NCI-H1417 (cell line): Measurements from ENCODE around the gene FOXF1.

Experiments
- DNase-seq, 3 experiments: peaks; one replicate each; lab custom pipeline; 2025; lab: John Stamatoyannopoulos, UW

Gene FOXF1

DNA sequence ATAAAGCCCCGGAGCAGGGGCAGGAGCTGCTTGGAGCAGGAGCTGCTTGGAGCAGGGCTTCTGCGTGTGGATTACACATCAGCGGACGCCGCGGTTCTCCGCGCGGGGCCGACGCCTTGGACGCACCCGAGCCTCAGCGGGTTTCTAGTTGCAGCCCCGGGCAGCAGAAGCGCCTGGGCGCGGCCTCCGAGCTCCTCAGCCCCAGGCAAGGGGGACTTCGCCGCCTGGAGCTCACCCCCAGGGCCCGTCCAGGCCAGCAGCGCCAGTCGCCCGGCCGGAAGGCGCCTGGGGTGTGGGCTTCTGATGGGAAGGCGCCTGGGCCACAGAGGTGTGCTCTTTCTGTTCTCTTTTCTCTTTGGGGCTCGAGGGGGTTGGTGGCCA, 6.3 kb downstream of the FOXF1 start:
- no peak for DNase-seq

DNA sequence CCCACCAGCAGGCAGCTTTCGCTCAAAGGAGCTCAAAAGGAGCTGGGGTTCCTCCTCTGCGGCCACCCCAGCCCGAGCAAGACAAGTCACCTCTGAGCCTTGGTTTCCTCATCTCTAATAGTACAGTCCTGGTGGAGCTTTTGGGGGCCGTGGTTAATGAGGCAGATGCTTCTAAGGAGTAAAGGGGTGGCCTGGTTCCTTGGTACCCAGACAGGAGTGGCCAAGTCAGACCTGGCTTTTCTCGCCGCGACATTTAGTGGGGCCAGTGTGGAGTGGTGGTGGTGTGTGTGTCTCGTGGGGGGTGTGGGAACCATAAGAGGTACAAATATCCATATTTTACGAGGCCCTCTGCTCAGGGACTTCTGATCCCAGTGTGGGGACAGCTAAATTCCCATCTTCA, 6.7 kb downstream of the FOXF1 start:
- no peak for DNase-seq

DNA sequence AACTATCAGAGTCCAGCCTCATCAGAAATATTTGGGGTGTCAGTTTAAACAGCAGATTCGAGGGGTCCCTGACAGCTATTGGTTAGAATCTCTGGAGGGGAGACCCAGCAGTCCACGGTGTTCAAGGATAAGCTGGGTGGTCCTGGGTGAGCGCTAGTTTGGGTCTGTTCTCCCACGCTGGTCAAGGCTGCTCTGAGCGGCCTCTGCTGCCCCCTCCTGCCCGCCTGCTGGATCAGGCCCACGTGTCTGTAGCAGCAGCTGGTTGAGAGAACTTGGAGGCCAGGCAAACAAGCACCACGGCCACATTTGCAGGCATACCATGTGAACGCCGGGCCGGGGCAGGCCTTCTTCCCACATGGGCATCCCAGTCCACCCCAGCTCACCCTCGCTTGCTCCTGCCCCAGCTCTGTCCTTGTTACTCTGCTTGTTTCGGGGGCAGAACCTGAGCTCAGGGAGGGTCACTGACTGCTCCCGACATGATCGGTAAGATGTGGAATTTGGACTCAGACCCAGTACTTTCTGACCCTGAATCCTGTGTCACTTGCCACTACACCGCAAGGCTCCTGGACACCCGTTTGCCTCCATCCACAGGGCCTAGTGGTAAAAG, 7.4 kb downstream of the FOXF1 start:
- peak in 2 of 3 experiments; percentile 9 to 40 for DNase-seq

DNA sequence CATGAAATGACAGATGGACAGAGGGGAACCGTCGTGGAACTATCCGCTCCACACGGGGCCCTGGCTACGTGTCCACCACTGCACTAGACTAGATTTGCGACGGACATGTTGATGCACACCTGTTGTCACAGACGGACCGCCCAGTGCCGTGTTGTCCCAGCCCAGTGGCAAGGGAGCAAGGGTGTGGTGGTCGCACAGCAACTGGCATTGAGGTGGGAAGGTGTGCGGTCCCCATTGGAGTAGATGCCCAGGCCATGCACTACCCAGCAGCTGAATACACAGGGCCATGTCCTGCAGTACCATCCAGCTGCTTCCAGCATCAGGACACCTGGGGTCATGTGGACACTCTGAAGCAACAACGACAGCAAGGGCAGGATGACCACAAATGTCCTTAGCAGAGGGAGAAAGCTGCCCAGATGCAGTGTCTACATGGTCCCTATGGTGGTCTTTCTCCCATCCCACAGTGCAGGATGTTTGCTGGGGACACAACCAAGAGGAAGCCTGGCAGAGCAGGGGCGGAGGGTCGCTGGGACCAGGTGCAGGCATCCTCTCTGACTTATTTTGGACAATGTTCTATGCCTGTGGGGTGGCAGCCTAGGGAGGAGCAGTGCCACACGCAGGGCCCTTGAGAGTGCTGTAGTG, 8.8 kb downstream of the FOXF1 start:
- no peak for DNase-seq

DNA sequence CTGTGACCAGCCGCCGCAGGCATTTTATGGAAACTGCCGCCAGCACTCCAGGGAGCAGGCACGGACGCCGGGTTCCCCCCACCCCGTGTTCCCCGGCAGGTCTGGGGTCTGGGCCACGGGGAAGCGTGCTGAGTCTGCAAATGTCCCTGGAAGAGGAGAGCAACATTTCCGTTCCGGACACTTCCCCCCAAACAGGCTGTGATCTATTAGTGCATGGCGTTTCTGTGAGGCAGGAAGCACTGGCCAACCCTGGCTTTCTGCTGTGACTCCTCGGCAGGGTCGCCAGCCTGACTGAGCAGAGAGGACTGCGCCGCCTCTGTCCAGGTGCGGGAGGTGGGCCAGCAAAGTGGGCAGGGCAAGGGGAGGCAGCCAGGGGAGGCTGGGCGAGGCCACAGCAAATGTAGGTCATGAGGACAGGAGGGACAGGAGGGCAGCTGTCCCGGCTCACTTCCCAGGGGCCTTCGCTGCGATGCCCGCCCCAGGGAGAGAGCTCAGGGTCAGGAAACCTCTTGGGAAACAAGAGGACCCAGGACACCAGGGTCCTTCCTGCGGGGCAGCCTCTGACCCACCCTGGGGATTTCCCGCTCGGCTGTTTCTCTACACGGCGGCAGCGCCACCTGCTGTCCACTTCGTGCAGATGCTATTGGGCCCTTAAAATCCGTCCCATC, 9.5 kb downstream of the FOXF1 start:
- DNase-seq, result peak; percentile 3 to 60 (median 31)

DNA sequence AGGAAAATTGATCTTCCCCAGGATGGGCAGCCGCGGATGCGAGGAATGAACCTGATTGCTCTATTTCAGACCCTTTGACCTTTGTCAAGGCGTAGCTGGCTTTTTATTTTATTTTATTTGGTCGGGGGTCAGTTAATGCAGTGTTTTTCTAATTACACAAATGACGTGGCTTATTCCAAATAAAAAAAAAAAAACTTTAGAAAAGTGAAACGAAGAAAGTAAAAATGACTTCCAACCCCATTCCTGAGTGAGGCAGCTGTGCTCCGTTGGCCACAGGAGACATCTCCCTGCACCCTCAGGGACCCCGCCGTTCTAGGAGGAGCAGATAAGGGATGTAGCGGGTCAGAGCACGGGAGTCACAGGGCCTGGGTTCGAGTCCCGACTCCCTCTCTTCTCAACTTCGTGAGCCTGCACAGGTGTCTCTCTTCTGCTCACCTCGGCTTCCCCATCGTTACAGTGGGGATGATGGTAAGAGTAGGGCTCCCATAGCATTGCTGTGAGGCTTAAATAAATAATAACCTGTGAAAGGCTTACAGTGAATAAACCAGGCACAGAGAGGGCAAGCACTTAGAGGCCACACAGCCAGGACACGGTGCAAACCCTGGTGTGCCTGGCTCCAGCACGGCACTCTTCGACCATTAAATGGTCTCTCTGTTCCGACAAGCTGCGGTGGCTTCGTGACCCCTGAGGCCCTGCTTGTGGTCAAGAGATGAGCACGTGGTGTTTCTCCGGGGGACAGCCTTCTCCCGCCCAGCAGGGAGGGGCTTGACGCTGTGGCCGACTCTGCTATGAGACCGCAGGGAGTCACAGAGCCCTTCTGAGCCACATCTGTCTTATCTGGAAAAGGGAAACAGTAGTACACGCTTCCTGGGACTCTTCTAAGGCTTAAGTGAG, 10.2 kb downstream of the FOXF1 start:
- no peak for DNase-seq

DNA sequence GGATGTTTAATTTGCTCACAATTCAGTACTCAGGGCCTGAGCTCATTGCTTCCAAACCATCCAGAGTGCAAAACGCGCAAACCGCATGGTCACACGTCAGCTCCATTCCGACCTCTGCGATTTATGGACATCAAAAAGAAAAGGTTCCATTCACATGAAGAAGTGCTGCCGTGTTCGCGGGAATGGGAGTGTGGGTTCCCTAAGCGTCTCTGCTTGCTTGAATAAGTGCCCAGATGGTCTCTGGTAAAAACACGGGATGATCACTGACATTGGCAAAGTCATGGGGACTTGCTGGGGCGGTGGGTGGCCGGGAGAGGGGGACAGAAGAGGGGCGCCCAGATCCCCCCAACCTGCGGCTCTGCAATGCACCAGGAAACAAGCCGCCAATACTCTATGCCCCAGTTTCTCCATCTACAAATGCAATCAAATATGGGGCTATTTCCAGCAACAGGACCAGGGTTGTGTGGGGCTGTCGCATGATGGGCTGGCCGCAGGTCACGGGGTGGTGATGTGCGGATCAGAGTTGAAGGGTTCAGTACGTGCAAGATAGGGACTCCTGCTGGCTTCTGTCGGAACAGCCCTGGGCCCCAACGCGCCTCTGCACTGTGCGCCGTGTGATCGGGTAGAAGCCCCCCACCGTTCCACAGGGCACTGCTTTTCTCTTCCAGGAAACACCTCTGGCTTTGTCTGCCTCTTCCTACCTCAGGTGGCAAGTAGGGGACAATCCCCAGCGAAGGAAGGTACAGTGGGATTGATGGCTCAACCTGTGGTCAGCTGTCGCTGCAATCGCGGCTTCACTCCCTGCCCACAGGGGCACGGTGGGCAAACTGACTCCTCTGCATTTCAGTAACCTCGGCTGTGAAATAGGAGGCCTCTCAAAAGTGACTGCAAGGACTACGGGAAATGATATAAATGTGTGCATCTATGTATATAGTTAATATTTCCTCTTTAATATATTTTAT, 11.2 kb downstream of the FOXF1 start:
- no peak for DNase-seq

DNA sequence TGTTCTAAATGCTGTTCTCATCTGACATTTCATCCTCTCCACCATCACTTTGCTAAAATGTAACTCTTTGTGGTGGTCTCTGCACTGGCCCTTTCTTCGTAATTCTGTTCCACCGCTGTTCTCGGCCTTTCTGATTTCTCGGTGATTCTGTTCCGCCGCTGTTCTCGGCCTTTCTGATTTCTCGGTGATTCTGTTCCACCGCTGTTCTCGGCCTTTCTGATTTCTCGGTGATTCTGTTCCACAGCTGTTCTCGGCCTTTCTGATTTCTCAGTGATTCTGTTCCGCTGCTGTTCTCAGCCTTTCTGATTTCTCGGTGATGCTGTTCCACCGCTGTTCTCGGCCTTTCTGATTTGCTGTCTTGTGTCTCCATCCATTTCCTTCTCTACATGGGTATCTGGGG, 12.3 kb downstream of the FOXF1 start:
- no peak for DNase-seq

DNA sequence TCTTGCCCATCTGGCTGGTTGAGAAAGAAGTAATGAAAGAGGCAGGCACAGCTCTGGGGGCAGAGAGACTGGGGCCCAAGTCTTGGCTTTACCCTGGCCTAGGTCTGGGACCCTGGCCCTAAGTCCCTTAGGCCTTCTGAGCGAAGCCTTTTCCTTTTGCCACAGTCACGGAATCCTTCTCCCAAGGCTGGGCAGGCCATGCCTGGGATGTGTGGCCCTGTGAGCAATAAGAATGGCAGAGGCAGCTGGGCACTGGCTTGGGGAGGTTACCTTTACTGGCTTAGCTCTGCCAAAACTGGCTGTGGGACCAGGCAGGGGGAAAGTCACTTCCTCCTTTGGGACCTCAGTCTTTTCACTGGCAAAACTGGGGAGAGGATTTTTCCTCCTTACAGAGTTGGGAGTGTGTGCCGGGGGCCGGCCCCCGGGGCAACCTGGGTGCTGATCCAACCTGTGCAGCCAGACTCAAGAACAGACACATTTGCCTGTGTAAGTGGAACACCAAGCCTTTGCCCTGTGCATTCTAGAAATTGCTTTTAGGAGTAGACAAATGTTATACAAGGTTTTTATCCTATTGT, 12.9 kb downstream of the FOXF1 start:
- DNase-seq, result no peak

DNA sequence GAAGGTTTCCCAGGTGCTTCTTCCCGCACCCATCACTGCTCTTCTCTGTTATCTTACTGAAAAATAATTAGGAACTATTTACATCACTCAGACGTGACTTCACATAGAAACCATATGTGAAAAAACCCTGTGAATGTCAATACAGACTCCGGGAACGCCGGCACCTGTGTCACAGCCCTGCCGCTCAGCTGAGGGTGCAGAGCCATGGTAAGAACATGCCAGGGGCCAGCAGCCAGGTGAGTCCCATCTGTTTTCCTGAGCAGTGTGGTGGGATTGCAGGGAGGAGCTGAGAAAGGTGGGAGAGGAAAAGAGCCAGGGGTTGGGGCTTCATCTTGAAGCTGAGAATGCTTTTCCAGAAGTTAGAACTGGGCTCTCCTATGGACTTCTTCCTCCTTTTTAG, 13.7 kb downstream of the FOXF1 start:
- peak in 1 of 3 experiments; percentile 24 for DNase-seq

DNA sequence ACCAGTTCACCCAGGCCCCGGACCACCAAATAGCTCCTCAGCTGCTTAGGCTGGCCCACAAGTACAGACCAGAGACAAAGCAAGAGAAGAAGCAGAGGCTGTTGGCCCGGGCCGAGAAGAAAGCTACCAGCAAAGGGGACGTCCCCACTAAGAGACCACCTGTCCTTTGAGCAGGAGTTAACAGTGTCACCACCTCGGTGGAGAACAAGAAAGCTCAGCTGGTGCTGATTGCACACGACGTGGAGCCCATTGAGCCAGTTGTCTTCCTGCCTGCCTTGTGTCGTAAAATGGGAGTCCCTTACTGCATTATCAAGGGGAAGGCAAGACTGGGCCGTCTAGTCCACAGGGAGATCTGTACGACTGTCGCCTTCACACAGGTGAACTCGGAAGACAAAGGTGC, 15.4 kb downstream of the FOXF1 start:
- no peak for DNase-seq

DNA sequence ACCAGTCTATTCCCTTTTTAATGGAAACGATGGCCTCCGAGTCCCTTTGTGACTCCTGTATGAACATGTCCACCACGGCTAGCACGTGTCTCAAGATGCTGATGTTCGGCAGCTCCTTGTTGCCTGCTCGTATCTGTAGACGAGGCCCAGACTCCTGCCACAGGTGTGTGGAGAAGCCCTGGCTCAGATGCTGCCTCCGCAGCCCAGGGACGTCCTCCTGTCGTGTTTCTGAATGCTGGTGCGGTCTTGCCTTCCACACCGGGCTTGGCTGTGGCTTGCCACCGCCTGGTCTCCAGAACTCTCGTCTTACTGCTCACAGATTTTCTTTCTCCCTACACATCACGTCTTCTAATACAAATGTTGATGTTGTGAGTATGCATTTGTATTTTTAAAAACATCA, 17.0 kb downstream of the FOXF1 start:
- no peak for DNase-seq

DNA sequence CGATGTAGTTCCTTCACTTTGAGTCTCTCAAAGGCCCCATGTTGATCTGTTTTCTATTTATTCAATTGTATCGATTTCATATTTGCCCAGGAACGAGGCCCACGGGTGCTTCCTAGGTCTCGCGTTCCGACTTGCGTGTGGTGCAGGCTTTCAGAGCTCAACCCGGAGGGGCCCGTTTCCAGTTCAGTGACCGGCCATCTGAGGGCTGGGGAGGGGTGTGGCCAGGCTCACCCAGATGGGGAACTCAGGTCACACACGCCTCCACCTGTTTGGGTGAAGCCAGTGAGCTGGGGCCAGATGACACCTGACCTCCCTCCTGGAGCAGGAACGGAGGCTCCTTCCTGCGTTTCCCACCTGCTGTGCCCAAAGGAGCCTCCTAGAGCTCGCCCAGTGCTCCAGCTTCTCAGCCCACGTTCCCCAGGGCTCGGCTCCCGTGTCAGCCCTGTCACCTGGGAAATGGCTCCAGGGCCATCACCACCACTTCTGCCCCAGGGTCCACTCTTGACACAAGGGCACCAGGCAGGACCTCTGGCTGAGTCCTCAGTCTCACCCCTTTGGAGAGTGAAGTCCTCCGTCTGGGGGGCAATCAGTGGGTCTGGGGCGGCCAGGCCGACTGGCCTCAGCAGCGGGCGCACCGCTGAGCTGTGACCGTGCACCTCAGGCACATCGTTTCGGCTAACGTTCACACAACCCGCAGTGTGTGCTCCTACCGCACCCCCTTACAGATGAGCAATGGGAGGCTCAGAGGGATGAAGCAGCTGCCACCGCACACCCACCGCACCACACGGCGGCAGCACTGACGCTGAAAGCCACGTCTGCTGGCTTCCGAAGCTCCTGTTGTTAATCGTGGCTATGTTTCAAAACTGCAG, 18.0 kb downstream of the FOXF1 start:
- DNase-seq, result no peak

DNA sequence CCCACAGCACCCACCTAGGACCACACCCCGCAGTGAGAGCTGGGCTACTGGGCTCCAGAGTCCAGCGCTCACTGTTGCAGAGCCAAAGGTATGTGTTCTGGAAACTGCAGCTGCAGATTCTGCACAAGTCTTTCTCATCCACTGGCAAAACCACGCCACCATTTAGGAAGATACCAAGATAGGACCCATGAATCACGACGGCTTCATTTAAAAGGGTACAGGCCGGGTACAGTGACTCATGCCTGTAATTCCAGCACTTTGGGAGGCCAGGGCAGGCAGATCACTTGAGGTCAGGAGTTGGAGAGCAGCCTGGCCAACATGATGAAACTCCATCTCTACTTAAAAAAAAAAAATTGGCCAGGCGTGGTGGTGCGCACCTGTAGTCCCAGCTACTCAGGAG, 18.8 kb downstream of the FOXF1 start:
- DNase-seq, result no peak

DNA sequence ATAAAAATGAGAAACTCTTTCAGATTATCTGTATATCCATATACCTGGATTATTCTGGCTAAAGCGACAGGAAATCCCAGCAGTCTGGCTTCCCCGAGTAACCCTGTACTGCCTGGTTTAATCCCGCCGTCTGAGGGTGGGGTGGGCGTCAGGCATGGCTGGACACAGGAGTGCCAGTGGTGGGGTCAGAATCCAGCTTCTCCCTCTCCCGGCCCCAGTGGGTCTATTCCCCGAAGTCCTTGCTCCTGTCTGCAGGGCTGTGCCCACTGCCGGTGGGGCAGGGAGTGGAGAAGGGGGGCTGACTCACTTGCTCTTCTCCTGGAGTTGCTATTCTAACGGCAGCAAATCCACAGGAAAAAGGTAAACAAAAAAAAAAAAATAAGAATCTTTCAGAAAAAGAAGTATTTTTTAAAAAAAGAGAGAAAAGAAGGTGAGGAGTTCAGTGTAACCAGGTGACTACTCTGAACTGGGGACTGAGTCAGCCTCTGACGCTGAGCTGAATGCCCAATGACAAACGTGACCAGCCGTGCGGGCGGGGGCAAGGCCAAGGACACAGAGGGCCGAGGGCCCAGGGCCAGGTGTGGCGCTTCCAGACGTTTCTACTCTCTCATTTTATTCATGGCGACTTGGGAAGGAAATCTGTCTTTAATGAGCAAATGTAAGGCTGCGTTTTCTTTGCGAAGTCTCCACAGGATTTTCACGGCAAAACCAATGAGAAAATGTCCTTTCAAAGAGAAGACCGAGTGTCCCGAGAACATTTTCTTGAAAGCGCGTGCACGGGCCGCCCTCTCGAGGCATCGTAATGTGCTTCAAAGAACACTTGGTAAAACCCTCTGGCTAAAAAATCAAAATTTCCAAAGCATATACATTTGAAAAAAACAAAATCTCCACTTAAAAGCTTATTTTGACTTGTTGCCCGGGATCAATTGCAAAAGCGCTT, 20.2 kb downstream of the FOXF1 start:
- DNase-seq, result no peak

DNA sequence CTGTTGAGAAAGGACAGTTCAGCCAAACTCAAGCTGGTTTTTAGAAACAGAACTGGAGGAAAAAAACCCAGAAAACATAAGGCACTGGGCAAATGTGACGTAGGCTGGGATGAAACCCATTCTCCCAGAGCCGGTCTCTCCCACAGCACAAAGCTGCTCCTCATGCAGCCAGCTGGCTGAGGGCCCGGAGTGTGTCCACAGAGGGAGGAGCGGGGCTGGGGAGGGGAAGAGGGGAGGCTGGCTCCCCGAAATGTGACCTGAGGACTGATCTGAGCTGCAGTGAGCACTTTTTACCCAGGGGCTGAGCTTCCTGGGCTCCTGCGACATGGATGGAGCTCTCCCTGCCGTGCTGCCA, 20.8 kb downstream of the FOXF1 start:
- DNase-seq, result no peak

DNA sequence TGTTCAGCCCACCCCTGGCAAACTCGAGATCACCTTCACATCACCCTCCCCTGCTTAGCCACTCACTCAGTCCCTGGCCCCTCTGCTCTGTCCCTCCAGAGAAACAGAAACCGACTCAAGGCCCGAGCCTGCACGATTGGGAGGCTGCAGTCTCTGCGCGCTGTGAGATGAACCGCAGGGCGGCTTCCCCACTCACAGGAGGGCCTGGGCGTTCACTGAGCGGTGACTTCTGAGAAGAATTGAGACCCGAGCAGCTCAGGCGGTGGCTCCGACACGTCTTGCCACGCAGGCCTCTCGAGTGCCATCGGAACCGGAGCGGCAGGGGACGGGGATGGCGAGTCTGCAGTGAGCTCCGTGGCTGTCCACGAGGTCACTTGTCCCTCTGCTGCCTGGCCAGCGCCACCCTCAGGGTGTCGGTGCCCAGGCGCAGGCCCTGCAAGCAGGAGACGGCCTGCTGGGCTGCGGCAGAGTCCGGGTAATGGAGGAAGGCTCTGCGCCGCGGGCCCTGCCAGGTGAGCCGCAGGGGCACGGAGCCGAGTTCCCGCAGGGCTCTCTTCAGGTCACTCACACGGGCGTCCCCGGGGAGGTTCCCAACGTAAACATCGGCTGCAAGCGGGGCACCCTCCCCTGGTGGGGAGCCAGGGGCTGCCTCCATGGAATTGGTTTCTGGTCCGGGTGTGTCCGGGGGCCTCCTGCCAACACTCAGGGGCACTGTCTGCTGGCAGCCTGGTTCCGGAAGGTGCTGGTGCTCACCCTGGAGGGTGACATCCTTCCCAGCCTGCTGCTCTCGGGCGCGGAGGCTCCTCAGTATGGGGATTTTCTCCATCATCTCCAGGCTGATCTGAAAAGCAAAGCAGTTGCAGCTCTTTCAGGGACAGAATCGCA, 21.6 kb downstream of the FOXF1 start:
- no peak for DNase-seq

DNA sequence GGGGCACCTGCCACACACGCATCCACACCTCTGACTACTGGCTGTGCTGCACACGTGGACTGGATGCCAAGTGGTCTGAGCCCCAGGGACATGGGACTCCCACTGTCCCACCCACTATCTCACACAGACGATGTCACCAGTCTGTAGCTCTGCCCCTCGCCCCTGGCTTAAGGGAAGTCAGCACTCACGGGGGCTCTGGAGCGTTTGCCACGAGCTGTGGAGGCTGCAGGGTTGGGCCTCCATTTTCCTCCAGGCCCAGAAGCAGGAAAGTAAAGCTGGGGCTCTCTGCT, 22.1 kb downstream of the FOXF1 start:
- no peak for DNase-seq
